HG03442 (cell line): Measurements from ENCODE around the gene RASAL2.
"Not testable (repeated sequence)": the region's sequence is repeated elsewhere in the genome, so short reads cannot be mapped to it uniquely, and the experiment has no call there.

ENCODE experiments used
- ATAC-seq: cut with Tn5 transposase; IDR thresholded peaks from one replicate; pipeline ENCODE4 v1.9.1; 2021; ENCODE audit warnings: mild to moderate bottlenecking, moderate library complexity; ENCODE audit not compliant: unreplicated experiment

Gene RASAL2

DNA sequence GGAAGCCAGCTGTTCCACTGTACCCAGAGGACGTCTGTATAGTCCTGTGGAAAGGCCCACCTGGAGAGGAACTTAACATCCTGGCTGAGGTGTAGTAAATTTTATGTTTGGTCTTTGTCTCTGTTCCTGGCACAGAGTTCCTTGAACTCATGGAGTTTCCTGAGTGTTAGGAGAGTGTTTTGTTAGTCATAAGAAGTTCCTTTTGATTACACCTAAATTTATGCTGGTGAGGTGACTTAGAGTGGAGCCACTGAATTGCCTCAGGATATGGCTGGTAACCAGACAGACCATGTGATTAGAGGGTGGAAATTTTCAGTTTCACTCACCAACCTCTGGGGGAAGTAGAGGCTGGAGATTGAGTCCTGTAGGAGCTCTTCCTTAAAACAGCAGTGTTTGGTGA lies 57.9 kb downstream of the RASAL2 start:
- ATAC-seq = no peak

- ATAC-seq = no peak
These were observed 61.8 kb downstream of the RASAL2 start for GRCh38 chr1:178155481-178156255.

DNA sequence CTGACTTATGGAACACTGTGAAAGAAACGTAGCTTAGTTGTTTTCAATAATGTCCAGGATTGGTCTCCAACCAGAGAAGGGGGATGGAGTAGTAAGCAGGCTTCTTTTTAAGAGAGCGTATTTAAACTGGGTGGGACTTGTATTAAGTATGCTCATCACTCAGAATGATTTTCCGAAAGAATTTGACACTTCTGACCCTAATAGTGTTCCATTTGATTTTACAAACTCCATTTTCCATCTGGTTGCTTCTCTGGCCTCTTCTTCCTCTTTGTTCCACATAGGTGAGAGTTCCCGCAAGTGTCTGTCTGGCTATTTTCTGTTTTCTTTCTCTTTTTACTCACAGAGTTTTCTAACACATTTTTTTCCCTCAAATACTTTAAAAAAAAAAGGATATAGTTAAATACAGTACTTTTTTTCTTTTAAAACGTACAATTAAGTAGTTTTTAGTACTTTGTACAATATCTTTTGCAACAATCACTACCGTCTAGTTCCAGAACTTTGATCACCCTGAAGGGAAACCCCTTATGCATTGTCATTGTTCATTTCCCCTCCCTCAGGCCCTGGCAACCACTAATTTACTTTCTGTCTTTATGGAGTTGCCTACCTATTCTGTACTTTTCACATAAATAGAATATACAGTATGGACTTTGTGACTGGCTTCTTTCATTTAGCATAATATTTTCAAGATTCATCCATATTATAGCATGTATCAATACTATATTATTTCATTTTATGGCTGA lies 67.0 kb downstream of the RASAL2 start:
- no peak for ATAC-seq

DNA sequence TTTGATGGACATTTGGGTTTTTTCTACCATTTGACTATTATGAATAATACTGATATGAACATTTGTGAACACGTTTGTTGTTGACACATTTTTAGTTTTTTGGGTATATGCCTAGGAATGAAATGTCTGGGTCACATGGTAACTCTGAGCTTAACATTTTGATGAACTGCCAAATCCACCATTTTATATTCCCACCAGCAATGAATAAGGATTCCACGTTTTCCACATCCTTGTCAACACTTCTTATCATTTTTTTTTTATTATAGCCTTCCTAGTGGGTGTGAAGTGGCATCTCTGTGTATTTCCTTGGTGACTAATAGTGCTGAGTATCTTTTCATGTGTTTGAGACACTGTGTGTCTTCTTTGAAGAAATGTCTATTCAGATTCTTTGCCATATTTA lies 67.6 kb downstream of the RASAL2 start:
- ATAC-seq = no peak

DNA sequence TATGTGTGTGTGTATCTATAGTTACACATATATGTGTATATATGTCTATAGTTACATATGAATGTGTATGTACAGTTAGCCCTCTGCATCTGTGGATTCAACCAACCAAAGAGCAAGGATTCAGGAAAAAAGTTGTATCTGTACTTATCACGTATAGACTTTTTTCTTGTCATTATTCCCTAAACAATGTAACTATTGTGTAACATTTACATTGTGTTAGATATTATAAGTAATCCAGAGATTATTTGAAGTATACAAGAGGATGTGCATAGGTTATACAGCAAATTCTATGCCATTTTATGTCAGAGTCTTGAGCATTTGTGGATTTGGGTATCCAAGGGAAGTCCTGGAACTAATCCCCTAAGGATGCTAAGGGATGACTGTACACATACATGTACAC lies 71.3 kb downstream of the RASAL2 start:
- no peak for ATAC-seq

DNA sequence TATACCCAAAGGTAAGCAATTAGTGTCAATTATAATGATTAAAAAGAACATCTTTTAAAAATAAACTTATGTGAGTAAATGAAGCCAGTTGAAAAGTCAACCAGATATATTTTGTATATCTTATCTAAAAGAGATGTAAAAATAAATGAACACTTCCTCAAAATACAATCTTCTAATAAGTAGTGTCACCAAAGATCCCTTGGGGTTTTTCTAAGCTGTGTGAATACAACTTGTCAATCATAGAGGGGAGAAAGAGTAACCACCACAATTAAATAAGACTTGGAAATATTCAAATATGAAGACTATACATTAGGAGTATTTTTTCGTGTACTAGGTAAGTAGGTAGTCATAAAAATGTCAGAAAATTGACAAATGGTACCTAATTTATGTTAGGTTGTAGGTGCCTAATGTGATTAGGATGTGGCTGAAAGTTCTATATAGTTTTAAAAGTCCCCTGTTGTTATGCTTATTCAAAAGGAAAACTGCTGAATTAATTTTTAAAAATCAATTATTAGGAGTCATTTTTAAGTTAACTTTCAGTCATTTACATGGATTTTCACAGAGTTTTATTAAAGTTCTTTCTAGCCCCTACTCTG lies 72.6 kb downstream of the RASAL2 start:
- ATAC-seq = no peak

DNA sequence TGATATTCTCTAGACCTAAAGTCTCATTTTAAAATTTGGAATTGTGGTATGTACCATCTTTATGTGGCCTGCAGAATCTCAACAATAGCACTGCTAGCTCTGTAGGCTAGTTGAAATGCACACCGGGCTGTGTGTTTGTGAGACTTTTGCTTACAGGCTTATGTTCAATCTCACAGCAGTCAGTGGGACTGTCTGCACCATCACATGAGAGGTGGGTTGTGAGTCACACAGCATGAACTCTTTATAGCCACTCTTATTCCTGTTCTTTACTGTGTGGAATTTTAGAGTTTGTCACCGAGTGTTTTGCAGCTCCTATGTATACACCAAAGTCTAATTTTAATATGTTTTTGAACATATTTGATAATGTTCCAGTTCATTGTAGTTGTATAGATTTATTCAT lies 74.6 kb downstream of the RASAL2 start:
- ATAC-seq = no peak

DNA sequence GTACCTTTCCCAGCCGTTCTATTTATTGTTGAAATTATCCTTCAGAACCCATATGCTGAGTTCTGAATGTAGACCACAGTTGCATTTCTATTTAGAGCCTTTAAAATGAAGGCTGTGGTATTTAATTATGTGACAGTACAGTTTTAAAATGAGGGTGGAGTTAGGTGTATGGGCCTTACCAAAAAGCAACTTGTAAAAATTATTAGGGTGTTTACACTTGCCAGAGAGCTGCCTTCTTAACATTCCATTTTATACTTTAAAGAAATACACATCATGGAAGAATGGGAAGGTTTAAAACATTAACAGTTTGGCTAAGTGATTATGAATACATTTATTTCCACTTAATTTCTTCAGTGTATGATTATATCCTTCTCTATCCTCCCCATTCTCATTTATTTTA lies 75.7 kb downstream of the RASAL2 start:
- no peak for ATAC-seq

- ATAC-seq = no peak
These were observed 79.0 kb downstream of the RASAL2 start for GRCh38 chr1:178172939-178173338.

DNA sequence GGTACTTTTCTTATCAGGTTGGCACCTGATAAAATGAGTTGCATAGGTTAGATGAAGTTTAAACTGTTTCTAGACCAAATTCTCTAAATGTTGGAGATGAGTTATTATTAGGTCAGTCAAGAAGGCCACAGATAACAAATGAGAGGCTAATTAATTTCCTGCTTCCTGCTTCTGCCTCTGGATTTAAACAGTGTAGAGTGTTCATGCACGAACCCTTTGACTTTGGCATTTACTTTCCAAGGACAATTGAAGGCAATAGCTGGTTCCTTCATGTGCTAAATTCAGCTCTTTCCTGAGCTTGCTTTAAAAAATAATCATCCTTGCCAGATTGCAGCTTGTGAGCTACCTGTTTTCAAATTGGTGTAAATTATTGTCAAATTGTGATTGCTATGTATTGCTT lies 80.6 kb downstream of the RASAL2 start:
- ATAC-seq = no peak

DNA sequence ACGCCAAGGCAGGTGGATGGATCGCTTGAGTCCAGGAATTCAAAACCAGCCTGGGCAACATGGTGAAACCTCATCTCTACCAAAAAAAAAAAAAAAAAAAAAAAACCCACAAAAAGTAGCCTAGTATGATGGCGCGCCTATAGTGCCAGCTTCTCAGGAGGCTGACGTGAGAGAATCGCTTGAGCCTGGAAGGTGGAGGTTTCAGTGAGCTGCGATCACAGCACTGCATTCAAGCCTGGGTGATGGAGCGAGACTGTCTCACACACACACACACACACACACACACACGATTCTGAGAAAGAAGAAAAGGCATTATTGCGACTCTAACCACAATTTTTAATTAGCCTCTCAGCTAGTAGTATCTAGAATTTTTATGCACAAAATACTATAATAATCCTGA lies 86.5 kb downstream of the RASAL2 start:
- no peak for ATAC-seq

GRCh38 chr1:178183796-178184195 lies 89.9 kb downstream of the RASAL2 start:
- no peak for ATAC-seq

- no peak for ATAC-seq
These were observed 94.4 kb downstream of the RASAL2 start for GRCh38 chr1:178188306-178188705.

DNA sequence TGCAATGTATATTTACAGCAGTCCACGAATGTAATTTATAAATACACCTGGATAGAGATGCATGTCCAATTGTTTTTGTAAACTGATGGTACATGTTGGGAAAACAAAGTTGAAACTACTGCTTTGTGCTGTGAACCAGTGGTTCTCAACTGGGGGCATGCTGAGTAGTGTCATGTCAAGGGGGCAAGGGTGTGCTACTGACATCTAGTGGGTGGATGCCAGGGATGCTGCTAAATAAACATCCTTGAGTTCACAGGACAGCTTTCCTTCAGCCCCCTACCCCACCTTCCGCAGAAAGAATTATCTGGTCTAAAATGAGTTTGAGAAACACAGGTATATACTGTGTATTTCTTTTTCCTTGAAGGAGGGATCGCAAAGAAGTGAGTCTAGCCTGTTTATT lies 95.9 kb downstream of the RASAL2 start:
- peak; percentile 80 for ATAC-seq

- ATAC-seq = no peak
These were observed 97.0 kb downstream of the RASAL2 start for GRCh38 chr1:178190881-178191280.

DNA sequence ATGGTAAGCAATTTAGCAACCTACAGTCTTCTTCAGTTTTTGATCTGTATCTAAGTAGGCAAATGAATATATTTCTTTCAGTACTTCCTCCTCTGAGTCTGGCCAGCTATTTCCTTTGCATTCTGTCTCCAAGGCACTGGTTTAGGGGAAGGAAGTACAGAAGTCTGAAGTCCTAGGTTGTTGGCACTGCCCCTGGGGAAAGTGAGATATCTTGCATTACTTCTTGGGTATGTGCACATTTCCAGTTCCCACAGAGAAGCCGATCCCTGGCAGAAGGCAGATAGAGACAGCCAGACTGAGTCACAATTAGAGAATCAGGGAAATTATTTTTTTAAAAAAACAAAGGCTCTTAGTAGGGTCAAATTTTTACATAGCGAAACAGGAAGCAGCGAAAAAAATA lies 98.8 kb downstream of the RASAL2 start:
- no peak for ATAC-seq

DNA sequence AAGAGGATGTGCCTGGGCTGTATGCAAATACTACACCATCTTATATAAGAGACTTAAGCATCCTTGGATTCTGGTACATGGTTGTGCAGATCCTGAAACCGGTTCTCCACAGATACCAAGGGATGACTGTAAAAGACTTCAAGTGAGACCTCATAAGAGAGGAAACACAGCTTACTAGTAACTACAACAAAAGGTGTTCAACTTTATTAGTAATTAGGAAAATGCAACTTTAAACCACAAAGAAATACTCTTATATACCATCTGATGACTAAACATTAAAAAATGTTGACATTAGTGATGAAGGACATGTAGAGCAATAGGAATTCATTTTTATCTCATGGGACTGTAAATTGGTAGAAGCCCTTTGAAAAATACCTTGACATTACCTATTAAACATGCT lies 102.7 kb downstream of the RASAL2 start:
- no peak for ATAC-seq

DNA sequence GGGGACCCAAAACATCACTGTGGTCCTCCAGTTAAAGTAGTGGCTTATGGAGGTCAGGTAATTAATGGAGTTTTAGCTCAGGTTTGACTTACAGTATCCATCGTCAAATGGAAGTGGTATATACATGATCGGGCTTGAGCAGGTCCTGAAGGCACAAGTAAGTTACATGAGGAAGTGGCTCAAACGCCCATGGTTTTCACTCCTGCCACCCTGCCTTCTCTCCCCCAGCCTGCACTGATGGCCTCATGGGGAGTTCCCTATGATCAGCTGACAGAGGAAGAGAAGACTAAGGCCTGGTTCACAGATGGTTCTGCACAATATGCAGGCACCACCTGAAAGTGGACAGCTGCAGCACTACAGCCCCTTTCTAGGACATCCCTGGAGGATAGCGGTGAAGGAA lies 108.2 kb downstream of the RASAL2 start:
- ATAC-seq = not testable (repeated sequence)

- not testable (repeated sequence) for ATAC-seq
These were observed 108.6 kb downstream of the RASAL2 start for GRCh38 chr1:178202546-178202945.

- ATAC-seq = not testable (repeated sequence)
These were observed 114.5 kb downstream of the RASAL2 start for GRCh38 chr1:178208269-178208856.

DNA sequence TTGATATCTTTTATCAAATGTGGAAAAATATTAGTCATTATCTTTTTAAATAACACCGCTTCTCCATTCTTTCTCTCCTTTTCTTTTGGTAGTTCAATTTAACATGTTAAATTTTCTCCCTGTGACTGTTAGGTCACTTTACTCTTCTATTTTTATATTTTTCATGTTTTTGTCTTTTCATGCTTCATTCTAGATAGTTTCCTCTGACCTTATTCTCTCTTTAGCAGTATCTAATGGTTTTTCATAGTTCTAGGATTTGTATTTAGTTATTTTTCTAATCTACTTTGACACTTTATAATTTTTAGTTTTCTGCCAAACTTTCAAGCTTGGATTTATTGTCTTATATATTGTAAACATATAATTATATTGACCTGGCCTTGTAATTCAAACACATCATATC lies 116.0 kb downstream of the RASAL2 start:
- no peak for ATAC-seq

DNA sequence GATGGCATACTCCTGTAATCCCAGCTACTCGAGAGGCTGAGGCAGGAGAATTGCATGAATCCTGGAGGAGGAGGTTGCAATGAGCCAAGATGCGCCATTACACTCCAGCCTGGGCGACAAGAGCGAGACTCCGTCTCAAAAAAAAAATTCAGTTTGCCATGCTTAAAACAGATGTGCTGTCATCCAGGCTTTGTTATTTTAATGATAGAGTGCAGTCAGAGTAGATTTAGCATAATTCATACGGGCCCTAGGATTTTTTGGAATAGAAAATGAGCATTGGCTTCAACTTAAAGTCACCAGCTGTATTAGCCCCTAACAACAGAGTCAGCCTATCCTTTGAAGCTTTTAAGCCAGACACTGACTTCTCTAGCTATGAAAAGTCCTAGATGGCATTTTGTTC lies 124.6 kb downstream of the RASAL2 start:
- ATAC-seq = no peak
